ENCODE data around the gene CDC42BPG.

CDC42BPG gene

GRCh38 chr11:64879244-64879900, 34.9 kb upstream of the CDC42BPG start:
- DNase-seq: no peak

GRCh38 chr11:64878494-64879243, 34.2 kb upstream of the CDC42BPG start, which contains the start of gene EHD1:
EHD1 (minus strand) TSS chr11:64878621; CDS start chr11:64878464, 157 bp downstream.
- peak; percentile 100 for DNase-seq

- no peak for DNase-seq
These were observed 33.7 kb upstream of the CDC42BPG start for GRCh38 chr11:64878223-64878493.

- no peak for DNase-seq
These were observed 33.2 kb upstream of the CDC42BPG start for GRCh38 chr11:64877390-64878222.

GRCh38 chr11:64876835-64877341, 32.4 kb upstream of the CDC42BPG start:
- DNase-seq: no peak

- no peak for DNase-seq
These were observed 31.8 kb upstream of the CDC42BPG start for GRCh38 chr11:64876229-64876750.

- DNase-seq: no peak
These were observed 31.1 kb upstream of the CDC42BPG start for GRCh38 chr11:64875369-64876228.

GRCh38 chr11:64874308-64875240, 30.1 kb upstream of the CDC42BPG start:
- DNase-seq: peak; percentile 69

GRCh38 chr11:64872790-64873488, 28.5 kb upstream of the CDC42BPG start:
- no peak for DNase-seq

- DNase-seq: no peak
These were observed 27.0 kb upstream of the CDC42BPG start for GRCh38 chr11:64871492-64871891.

GRCh38 chr11:64870893-64871466, 26.5 kb upstream of the CDC42BPG start:
- no peak for DNase-seq

GRCh38 chr11:64870176-64870892, 25.9 kb upstream of the CDC42BPG start:
- no peak for DNase-seq

- no peak for DNase-seq
These were observed 25.2 kb upstream of the CDC42BPG start for GRCh38 chr11:64869571-64870175.

GRCh38 chr11:64868904-64869570, 24.6 kb upstream of the CDC42BPG start:
- DNase-seq: peak; percentile 44

GRCh38 chr11:64867748-64868462, 23.5 kb upstream of the CDC42BPG start:
- DNase-seq: no peak

GRCh38 chr11:64866173-64866491, 21.7 kb upstream of the CDC42BPG start:
- no peak for DNase-seq

- no peak for DNase-seq
These were observed 21.1 kb upstream of the CDC42BPG start for GRCh38 chr11:64865286-64866172.

Measured in central memory CD4-positive, alpha-beta T cell (primary cell).